Natural killer cell (primary cell): ENCODE results near the gene ARF1. TPM values are rescaled to one million over a fixed set of nuclear protein-coding genes. Genes with fewer than 3 reads are reported as not detected.

Experiments used
- ATAC-seq, 3 donors: fragments of 150-1000 bp in 2 of 3; fragments of 200-7000 bp in 1 of 3; cut with Tn5 transposase; 1 replicate in 1 of 3; 2 replicates in 2 of 3; pipeline ENCODE4 v1.10.0; 2021; ENCODE audit warnings: mild to moderate bottlenecking in 2 of 3, moderate library complexity in 2 of 3
- DNase-seq, 2 donors: peaks; one replicate each; pipeline versions ENCODE4 v3.0.0 to v3.0.0-alpha.2; 2013 to 2021; ENCODE audit warnings: mixed read lengths in 1 of 2
- H3K27ac ChIP-seq: one replicate; pipeline ENCODE4 v1.5.1; 2013; ENCODE audit warnings: mild to moderate bottlenecking, low read length
- H3K27me3 ChIP-seq: one replicate; pipeline ENCODE4 v1.6.1; 2013; ENCODE audit warnings: low read length; ENCODE audit not compliant: control insufficient read depth, insufficient read depth
- H3K36me3 ChIP-seq: one replicate; pipeline ENCODE4 v1.6.1; 2013; ENCODE audit warnings: low read length; ENCODE audit not compliant: control insufficient read depth, insufficient read depth
- H3K4me1 ChIP-seq: one replicate; pipeline ENCODE4 v1.6.1; 2013; ENCODE audit warnings: low read length; ENCODE audit not compliant: control insufficient read depth, insufficient read depth
- H3K4me3 ChIP-seq: one replicate; pipeline ENCODE4 v1.5.1; 2013; ENCODE audit warnings: low read length
- H3K9me3 ChIP-seq: one replicate; pipeline ENCODE4 v1.6.1; 2013; ENCODE audit warnings: low read length; ENCODE audit not compliant: control insufficient read depth, insufficient read depth
- H3K27ac Mint-ChIP-seq, 2 donors: one replicate each; pipeline ENCODE4 v1.8.0; 2022; ENCODE audit warnings: mild to moderate bottlenecking in 2 of 2, mixed read lengths in 2 of 2, moderate library complexity in 1 of 2
- H3K27me3 Mint-ChIP-seq, 2 donors: one replicate each; pipeline ENCODE4 v1.8.0; 2022; ENCODE audit warnings: low read depth in 2 of 2, mixed read lengths in 2 of 2
- H3K36me3 Mint-ChIP-seq: one replicate; pipeline ENCODE4 v1.8.0; 2022; ENCODE audit warnings: mixed read lengths
- H3K4me1 Mint-ChIP-seq, 2 donors: one replicate each; pipeline ENCODE4 v1.8.0; 2022; ENCODE audit warnings: mixed read lengths in 2 of 2
- H3K4me3 Mint-ChIP-seq: one replicate; pipeline ENCODE4 v1.8.0; 2022; ENCODE audit warnings: mild to moderate bottlenecking, moderate library complexity, mixed read lengths
- H3K9me3 Mint-ChIP-seq, 2 donors: one replicate each; pipeline ENCODE4 v1.8.0; 2022; ENCODE audit warnings: mixed read lengths in 2 of 2
- WGBS: methylation state at CpG from one replicate; pipeline ENCODE4 v1.1.7; 2013; ENCODE audit warnings: missing lambda C conversion rate; ENCODE audit not compliant: insufficient coverage; 5-methylcytosine and 5-hydroxymethylcytosine counted together
- intact Hi-C: fragments of 100-400 bp; cut with micrococcal nuclease; formaldehyde crosslinking; loops from one replicate; pipeline ENCODE4 v1.14.2; 2022
- total RNA-seq, 4 donors: library from RNA; stranded (reverse); fragments of 120-200 nt in 1 of 4; gene quantifications; one replicate each; pipeline versions ENCODE4 v1.2.3 to v1.2.4, GENCODE V29; 2013 to 2022
- TF ChIP-seq, protein P1 (sequence below): fragments of 200-600 bp; IDR thresholded peaks from one replicate; pipeline ENCODE4 v1.8.0; 2022; ENCODE audit warnings: antibody characterized with exemption

Gene ARF1
- total RNA-seq, 3 donors from 2014 or later (not counting 1 experiment from before 2014, with no cell fraction given): 368 to 427 (median 424) TPM

DNA sequence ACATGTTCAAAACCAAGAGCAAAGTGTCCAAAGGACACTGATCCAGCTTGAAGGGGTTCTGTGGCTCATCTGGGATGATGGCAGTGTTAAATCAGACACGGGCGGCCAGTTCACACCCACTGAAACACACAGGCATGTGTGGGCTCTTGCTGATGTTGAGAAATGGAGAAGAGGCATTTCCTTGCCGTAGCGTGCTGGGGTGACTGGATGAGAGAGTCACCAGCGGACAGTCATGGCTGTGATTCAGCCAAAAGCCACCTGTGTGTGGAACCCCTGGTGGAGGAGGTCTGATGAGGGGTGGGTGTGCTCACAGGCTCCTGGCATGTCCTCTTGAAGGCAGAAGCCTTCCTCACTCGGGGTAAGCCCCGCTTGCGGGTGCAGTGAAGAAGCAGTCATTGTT lies 13.4 kb downstream of the ARF1 start:
- H3K27me3 Mint-ChIP-seq: no peaks in the 10 kb centered on the region
- TF ChIP-seq, protein P1, sequence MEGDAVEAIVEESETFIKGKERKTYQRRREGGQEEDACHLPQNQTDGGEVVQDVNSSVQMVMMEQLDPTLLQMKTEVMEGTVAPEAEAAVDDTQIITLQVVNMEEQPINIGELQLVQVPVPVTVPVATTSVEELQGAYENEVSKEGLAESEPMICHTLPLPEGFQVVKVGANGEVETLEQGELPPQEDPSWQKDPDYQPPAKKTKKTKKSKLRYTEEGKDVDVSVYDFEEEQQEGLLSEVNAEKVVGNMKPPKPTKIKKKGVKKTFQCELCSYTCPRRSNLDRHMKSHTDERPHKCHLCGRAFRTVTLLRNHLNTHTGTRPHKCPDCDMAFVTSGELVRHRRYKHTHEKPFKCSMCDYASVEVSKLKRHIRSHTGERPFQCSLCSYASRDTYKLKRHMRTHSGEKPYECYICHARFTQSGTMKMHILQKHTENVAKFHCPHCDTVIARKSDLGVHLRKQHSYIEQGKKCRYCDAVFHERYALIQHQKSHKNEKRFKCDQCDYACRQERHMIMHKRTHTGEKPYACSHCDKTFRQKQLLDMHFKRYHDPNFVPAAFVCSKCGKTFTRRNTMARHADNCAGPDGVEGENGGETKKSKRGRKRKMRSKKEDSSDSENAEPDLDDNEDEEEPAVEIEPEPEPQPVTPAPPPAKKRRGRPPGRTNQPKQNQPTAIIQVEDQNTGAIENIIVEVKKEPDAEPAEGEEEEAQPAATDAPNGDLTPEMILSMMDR: no peak
- peak overlapping the region; percentile 43 to 63 for H3K27ac Mint-ChIP-seq
- intact Hi-C loops: no loop called here
- H3K4me3 Mint-ChIP-seq: peak overlapping the region; percentile 2
- no peak overlapping the region for H3K4me3 ChIP-seq
- ATAC-seq: no peak
- H3K36me3 ChIP-seq: peaks cover 39% of the 10 kb centered on the region
- H3K9me3 ChIP-seq: peaks cover 13% of the 10 kb centered on the region
- H3K36me3 Mint-ChIP-seq: peaks cover 7% of the 10 kb centered on the region
- peaks cover 54 to 61% of the 10 kb centered on the region in 2 donors for H3K4me1 Mint-ChIP-seq
- no peaks in the 10 kb centered on the region for H3K27me3 ChIP-seq
- WGBS: 92% methylated on average over 8 of the region's 8 CpGs
- peaks cover 53% of the 10 kb centered on the region for H3K4me1 ChIP-seq
- no peak overlapping the region for H3K27ac ChIP-seq
- DNase-seq: peak in 1 of 2 donors; percentile 9
- H3K9me3 Mint-ChIP-seq: peaks cover 3 to 8% of the 10 kb centered on the region in 2 donors

DNA sequence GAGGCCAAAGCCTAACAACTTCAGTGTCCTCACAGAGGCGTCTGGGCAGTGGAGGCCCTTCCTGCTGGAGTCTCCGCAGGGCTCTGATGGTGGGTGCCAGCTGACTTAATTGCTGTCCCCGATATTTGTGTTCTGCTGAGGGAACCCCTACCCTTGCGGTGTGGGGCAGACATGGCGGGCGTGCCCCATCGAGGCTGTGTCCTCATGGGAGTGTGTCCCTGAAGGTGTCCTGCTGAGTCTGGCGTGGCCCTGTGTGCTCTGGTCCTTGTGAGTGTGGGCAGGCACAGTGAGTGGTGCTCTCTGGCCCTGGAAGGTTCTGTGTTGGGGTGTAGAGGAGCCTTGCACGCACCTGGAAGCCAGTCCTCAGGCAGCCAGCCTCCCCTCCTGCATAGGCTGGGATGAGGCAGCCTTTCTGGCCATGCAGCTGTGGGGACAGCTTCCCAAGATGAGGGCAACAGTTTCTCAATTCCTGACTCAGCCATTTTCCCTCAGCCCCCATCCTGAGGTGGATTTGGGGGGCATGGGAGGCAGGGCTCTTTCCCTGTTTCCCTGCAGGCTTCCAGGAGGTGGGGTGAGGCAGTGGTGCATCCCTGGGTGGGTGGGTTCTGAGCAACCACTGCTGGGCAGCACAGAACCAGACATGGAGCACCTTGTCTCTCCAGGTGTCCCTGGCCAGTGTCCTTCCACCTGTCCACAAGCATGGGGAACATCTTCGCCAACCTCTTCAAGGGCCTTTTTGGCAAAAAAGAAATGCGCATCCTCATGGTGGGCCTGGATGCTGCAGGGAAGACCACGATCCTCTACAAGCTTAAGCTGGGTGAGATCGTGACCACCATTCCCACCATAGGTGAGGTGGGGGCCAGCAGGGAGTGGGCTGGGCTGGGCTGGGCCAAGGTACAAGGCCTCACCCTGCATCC lies 14.2 kb downstream of the ARF1 start:
- Histone ChIP-seq H3K27me3 (no peaks in the 10 kb centered on the region), H3K9me3 (peaks cover 13% of the 10 kb centered on the region), H3K4me1 (peaks cover 53% of the 10 kb centered on the region), H3K27ac (no peak overlapping the region), H3K4me3 (no peak overlapping the region), H3K36me3 (peaks cover 39% of the 10 kb centered on the region)
- 94% methylated on average over 11 of the region's 13 CpGs for WGBS
- no peak for ATAC-seq
- Mint-ChIP-seq H3K27ac (peak overlapping the region; percentile 65 to 72), H3K4me3 (no peak overlapping the region), H3K27me3 (no peaks in the 10 kb centered on the region), H3K4me1 (peaks cover 54 to 59% of the 10 kb centered on the region in 2 donors), H3K36me3 (peaks cover 7% of the 10 kb centered on the region), H3K9me3 (peaks cover 3 to 8% of the 10 kb centered on the region in 2 donors)
- intact Hi-C loops: no loop called here
- TF ChIP-seq, protein P1: no peak
- peak in 1 of 2 donors; percentile 9 for DNase-seq

DNA sequence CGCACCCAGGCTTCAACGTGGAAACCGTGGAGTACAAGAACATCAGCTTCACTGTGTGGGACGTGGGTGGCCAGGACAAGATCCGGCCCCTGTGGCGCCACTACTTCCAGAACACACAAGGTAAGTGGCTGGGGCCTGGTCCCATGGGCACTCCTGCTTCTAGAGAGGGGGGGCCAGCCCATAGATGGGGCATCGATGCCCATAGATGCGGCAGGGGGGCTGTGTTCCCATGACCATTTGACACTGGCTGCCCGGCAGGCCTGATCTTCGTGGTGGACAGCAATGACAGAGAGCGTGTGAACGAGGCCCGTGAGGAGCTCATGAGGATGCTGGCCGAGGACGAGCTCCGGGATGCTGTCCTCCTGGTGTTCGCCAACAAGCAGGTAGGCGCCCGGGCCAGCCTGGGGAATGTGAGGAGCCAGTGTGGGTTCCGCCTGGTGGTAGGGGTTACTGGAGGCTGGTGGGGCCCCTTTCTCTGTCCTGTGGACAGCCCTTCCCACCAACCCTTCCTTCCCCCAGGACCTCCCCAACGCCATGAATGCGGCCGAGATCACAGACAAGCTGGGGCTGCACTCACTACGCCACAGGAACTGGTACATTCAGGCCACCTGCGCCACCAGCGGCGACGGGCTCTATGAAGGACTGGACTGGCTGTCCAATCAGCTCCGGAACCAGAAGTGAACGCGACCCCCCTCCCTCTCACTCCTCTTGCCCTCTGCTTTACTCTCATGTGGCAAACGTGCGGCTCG lies 15.0 kb downstream of the ARF1 start:
- DNase-seq (peak in 1 of 2 donors; percentile 11), ATAC-seq (no peak)
- Histone ChIP-seq H3K27ac (no peak overlapping the region), H3K27me3 (no peaks in the 10 kb centered on the region), H3K36me3 (peaks cover 39% of the 10 kb centered on the region), H3K9me3 (peaks cover 13% of the 10 kb centered on the region), H3K4me1 (peaks cover 54% of the 10 kb centered on the region), H3K4me3 (no peak overlapping the region)
- Mint-ChIP-seq H3K36me3 (peaks cover 7% of the 10 kb centered on the region), H3K27ac (peak overlapping the region; percentile 65 to 72), H3K9me3 (peaks cover 3 to 8% of the 10 kb centered on the region in 2 donors), H3K27me3 (no peaks in the 10 kb centered on the region), H3K4me1 (peaks cover 48 to 50% of the 10 kb centered on the region in 2 donors), H3K4me3 (peak overlapping the region; percentile 37)
- TF ChIP-seq, protein P1: no peak
- intact Hi-C loops: no loop called here
- WGBS: 90% methylated on average over 33 of the region's 34 CpGs
